Measurements from ENCODE around the gene FAM13A. TPM values are rescaled to one million over a fixed set of nuclear protein-coding genes. Genes with fewer than 3 reads are reported as not detected.

FAM13A gene
- total and polyA plus RNA-seq, 8 donors, result 6.0 to 132 (median 45.7) TPM

DNA sequence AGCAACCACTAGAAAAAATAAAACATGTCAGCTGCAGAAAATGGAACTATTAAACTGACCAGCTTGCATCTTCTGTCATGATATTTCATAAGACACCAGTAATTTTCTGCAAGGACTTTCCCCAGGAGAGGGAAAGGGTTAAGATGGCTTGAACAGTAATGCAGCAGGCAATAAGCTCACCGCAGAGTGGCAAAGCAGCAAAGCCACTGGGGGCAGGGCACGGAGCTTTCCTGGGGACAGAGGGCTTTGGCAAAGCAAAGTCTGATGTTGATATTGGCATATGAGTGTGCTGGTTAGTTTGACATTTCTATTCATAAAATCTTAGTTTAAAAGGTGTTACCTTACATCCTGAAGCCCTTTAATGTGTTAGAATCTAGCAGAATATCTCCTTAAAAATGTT lies 304.2 kb downstream of the FAM13A start:
- DNase-seq, result peak in 1 of 2 donors; percentile 62
- Histone ChIP-seq H3K36me3 (peaks cover 33 to 53% (median 48%) of the 10 kb centered on the region in 4 donors), H3K27me3 (no peaks in the 10 kb centered on the region), H3K4me3 (no peak overlapping the region), H3K9me3 (no peaks in the 10 kb centered on the region), H3K4me1 (peaks cover 6 to 53% (median 29%) of the 10 kb centered on the region in 4 donors), H3K27ac (peak overlapping the region in 1 of 5 donors; percentile 19)
- intact Hi-C loops (cut with DNase I; ENCODE audit: low total_unique reads), result no loop called here
- TF ChIP-seq POLR2A (IDR thresholded peaks at IDR 0.05) (no peak), POLR2AphosphoS5 (IDR thresholded peaks at IDR 0.05) (no peak), EP300 (IDR thresholded peaks at IDR 0.05) (no peak)
- TF ChIP-seq, protein P1, sequence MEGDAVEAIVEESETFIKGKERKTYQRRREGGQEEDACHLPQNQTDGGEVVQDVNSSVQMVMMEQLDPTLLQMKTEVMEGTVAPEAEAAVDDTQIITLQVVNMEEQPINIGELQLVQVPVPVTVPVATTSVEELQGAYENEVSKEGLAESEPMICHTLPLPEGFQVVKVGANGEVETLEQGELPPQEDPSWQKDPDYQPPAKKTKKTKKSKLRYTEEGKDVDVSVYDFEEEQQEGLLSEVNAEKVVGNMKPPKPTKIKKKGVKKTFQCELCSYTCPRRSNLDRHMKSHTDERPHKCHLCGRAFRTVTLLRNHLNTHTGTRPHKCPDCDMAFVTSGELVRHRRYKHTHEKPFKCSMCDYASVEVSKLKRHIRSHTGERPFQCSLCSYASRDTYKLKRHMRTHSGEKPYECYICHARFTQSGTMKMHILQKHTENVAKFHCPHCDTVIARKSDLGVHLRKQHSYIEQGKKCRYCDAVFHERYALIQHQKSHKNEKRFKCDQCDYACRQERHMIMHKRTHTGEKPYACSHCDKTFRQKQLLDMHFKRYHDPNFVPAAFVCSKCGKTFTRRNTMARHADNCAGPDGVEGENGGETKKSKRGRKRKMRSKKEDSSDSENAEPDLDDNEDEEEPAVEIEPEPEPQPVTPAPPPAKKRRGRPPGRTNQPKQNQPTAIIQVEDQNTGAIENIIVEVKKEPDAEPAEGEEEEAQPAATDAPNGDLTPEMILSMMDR (IDR thresholded peaks at IDR 0.05), result no peak
- 27 to 44% (median 40%) methylated on average over 2 of the region's 2 CpGs for WGBS, 5 donors

DNA sequence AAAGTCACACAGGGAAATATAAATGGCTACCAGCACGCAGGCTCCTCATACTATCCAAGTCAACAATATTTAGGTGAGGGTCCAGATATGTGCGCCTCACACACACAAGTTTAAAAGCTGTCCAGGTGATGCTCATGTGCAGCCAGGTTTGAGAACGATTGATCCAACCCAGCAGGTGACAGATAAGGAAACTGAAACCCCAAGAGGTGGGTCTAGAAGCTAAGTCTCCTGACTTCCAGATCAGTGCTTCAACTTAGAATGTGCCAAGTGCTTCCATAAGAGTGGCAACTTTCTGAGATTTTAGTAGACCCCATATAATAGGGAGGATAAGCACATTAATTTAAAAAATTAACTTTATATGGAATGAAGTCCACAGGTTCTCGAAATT lies 304.9 kb downstream of the FAM13A start:
- intact Hi-C loops (cut with DNase I; ENCODE audit: low total_unique reads), result no loop called here
- no peak for DNase-seq
- 67 to 82% (median 74%) methylated on average over 4 of the region's 4 CpGs for WGBS, 5 donors
- Histone ChIP-seq H3K4me1 (peaks cover 6 to 52% (median 28%) of the 10 kb centered on the region in 4 donors), H3K36me3 (peaks cover 39 to 58% (median 52%) of the 10 kb centered on the region in 4 donors), H3K27ac (no peak overlapping the region), H3K27me3 (no peaks in the 10 kb centered on the region), H3K4me3 (no peak overlapping the region), H3K9me3 (no peaks in the 10 kb centered on the region)
- TF ChIP-seq EP300 (IDR thresholded peaks at IDR 0.05) (no peak), POLR2A (IDR thresholded peaks at IDR 0.05) (no peak), POLR2AphosphoS5 (IDR thresholded peaks at IDR 0.05) (no peak)
- TF ChIP-seq, protein P1 (IDR thresholded peaks at IDR 0.05), result no peak

DNA sequence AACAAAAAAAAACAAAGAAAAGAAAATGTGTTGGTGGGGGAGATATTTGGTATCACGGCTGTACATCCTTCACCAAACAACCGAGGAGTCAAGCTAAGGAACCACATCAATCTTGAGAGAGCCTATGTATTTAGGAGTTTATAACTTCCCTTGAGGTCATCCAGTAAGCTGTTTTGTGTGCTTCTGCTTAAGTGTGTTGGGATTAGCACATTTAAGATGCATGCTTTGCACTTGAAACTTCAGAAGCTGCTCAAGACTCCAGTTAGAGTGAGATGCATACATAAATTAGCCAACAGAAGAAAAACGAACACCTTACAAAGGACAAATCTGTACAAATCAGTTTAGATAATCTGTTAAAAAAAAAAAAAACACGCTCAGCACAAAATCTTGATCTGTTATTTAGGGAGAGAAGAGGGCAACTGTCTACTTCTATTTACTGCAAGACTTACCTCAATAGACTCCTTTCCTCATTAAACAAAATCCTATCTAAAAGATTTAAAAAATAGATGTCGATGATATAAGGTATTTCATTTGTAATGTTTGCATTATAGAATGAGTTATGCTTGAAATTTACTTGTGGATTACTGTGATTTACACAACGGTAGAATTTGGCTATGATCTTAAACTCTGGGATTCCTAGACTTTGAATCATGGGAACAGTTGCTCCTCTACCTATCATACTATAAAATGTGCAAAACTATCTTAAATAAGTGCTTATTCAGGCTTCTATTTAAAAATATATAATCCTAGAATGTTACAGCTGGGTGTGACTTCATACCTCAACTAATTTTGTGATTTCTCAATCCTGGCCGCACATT lies 305.5 kb downstream of the FAM13A start:
- H3K36me3 ChIP-seq, result peaks cover 43 to 64% (median 58%) of the 10 kb centered on the region in 4 donors
- H3K4me1 ChIP-seq, result peaks cover 6 to 52% (median 25%) of the 10 kb centered on the region in 4 donors
- TF ChIP-seq POLR2AphosphoS5 (IDR thresholded peaks at IDR 0.05) (no peak), EP300 (IDR thresholded peaks at IDR 0.05) (no peak)
- DNase-seq, result no peak
- H3K27ac ChIP-seq, result no peak overlapping the region
- WGBS, 5 donors, result 67 to 84% (median 78%) methylated on average over 7 of the region's 7 CpGs
- intact Hi-C loops (cut with DNase I; ENCODE audit: low total_unique reads), result no loop called here
- no peaks in the 10 kb centered on the region for H3K9me3 ChIP-seq
- H3K27me3 ChIP-seq, result no peaks in the 10 kb centered on the region
- no peak overlapping the region for H3K4me3 ChIP-seq

DNA sequence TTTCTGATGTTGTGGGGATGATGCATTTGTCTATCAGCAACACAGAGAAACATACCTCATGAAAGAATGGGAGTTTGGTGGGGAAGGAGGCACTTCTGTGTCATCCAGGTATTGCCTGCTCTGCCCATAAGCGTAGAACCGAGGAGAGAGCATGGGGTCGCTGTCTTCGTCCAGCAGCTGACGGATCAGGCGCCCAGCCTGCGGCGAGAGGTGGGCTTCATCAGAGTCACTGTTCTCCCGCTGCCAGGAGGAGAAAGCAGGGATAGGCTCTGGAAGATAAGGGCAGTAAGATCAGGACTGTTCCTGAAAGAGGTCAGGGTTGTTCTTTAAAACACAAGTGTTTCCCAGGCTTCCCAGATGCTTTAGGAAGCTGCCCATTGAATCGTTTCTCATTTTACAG lies 306.6 kb downstream of the FAM13A start:
- Histone ChIP-seq H3K4me3 (no peak overlapping the region), H3K9me3 (no peaks in the 10 kb centered on the region), H3K27ac (no peak overlapping the region), H3K27me3 (no peaks in the 10 kb centered on the region), H3K36me3 (peaks cover 43 to 75% (median 66%) of the 10 kb centered on the region in 4 donors), H3K4me1 (peaks cover 8 to 53% (median 28%) of the 10 kb centered on the region in 4 donors)
- no peak for DNase-seq
- TF ChIP-seq POLR2AphosphoS5 (IDR thresholded peaks at IDR 0.05) (no peak), EP300 (IDR thresholded peaks at IDR 0.05) (no peak), POLR2A (IDR thresholded peaks at IDR 0.05) (no peak)
- TF ChIP-seq, protein P1 (IDR thresholded peaks at IDR 0.05), result no peak
- WGBS, 5 donors, result 93 to 98% (median 94%) methylated on average over 10 of the region's 10 CpGs
- intact Hi-C loops (cut with DNase I; ENCODE audit: low total_unique reads), result no loop called here

DNA sequence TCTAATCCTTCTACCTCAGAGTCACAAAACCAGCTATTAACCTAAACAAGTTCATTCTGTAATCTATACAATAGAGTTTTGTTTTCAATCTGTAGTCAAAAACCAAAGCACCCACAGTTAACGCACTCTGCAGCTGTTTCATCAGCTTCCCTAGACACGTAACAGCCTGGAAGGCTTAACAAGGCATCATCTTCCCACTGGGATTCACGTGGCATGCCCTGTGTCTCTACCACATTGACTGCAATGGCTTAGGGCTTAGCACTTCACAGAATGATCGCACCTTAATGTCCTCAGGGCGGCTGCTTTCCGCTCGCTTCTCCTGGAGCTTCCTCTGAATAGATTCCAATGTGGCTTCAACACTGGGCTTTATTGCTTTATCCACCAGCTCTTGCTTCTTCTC lies 309.6 kb downstream of the FAM13A start:
- Histone ChIP-seq H3K36me3 (peaks cover 43 to 91% (median 87%) of the 10 kb centered on the region in 4 donors), H3K9me3 (no peaks in the 10 kb centered on the region), H3K4me1 (peaks cover 0 to 32% (median 16%) of the 10 kb centered on the region in 4 donors), H3K27ac (peak overlapping the region in 1 of 5 donors; percentile 34), H3K27me3 (no peaks in the 10 kb centered on the region), H3K4me3 (no peak overlapping the region)
- intact Hi-C loops (cut with DNase I; ENCODE audit: low total_unique reads), result no loop called here
- WGBS, 5 donors, result 90 to 96% (median 94%) methylated on average over 7 of the region's 7 CpGs
- DNase-seq, result no peak
- TF ChIP-seq, protein P1 (IDR thresholded peaks at IDR 0.05), result no peak
- TF ChIP-seq POLR2AphosphoS5 (IDR thresholded peaks at IDR 0.05) (no peak), EP300 (IDR thresholded peaks at IDR 0.05) (no peak), POLR2A (IDR thresholded peaks at IDR 0.05) (no peak)
